Measurements from ENCODE around the gene SMO.
"Not testable (repeated sequence)": the region's sequence is repeated elsewhere in the genome, so short reads cannot be mapped to it uniquely, and the experiment has no call there.

SMO gene

DNA sequence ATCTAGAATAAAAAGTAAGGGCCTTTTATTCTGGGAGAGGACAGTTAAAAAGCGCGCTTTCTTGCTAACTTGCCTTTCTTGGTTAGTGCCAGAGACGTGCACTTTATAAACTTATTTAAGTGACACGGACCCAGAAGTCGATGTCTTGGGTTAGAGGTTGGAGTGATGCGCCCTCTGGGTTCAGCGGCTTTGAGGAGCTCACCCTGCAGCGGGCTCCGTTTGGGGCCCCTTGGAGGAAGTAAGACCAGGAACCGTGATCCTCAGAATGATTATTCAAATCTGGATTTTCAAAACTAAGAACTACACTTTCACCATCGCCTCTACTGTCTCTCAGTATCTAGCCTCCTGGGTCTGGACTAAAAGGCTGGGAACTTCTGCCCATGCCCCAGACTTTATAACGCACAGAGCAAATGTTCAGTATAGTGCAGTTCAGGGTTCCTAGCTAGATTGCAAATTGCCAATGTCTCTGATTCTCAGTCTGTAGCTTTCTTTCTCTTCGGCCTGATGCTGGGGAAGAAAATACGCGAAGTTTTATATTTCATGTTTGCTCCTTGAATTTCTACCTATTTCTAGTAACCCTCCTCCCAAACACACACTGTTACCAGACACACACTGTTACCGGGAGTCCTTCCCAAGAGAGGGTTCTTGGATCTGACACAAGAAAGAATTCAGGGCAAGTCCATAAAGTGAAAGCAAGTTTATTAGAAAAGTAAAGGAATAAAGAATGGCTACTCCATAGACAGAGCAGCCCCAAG is 18.6 kb upstream of the SMO start:
- DNase-seq (ENCODE audit: low spot score) = no peak

DNA sequence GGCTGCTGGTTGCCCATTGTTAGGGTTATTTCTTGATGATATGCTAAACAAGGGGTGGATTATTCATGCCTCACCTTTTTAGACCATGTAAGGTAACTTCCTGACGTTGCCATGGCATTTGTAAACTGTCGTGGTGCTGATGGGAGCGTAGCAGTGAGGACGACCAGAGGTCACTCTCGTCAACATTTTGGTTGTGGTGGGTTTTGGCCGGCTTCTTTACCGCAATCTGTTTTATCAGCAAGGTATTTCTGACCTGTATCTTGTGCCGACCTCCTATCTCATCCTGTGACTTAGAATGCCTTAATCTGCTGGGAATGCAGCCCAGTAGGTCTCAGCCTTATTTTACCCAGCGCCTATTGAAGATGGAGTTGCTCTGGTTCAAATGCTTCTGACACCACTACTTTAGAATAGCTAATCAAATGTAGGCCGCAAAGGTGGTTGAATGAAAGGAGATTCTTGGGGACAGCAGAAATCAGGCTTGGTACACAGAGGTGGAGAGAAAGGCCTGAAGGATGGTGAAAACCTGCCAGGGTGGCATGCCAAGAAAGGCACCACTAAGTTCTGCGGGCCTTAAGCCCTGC is 17.9 kb upstream of the SMO start:
- DNase-seq (ENCODE audit: low spot score) = no peak

GRCh38 chr7:129173861-129174260 is 14.6 kb upstream of the SMO start:
- DNase-seq (ENCODE audit: low spot score) = not testable (repeated sequence)

GRCh38 chr7:129176916-129177710 is 11.3 kb upstream of the SMO start:
- no peak for DNase-seq (ENCODE audit: low spot score)

- DNase-seq (ENCODE audit: low spot score) = no peak
Observed at GRCh38 chr7:129184981-129185670, 3.3 kb upstream of the SMO start.

DNA sequence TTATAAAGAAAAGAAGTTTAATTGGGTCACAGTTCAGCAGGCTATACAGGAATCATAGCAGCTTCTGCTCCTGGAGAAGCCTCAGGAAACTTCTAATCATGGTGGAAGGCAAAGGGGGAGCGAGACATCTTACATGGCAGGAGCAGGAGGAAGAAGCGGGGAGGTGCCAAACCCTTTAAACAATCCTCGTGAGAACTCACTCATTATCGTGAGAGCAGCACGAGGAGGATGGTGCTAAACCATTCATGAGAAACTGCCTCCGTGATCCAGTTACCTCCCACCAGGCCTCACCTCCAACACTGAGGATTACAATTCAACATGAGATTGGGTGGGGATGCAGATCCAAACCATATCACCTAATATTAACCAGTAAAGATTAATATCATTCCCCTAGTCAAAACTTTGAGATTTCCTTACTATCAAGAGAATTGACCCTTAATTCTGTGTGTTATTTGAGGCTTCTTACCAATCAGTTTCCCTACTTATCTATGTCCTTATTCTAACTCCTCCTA is 1.6 kb upstream of the SMO start:
- DNase-seq (ENCODE audit: low spot score) = no peak

DNA sequence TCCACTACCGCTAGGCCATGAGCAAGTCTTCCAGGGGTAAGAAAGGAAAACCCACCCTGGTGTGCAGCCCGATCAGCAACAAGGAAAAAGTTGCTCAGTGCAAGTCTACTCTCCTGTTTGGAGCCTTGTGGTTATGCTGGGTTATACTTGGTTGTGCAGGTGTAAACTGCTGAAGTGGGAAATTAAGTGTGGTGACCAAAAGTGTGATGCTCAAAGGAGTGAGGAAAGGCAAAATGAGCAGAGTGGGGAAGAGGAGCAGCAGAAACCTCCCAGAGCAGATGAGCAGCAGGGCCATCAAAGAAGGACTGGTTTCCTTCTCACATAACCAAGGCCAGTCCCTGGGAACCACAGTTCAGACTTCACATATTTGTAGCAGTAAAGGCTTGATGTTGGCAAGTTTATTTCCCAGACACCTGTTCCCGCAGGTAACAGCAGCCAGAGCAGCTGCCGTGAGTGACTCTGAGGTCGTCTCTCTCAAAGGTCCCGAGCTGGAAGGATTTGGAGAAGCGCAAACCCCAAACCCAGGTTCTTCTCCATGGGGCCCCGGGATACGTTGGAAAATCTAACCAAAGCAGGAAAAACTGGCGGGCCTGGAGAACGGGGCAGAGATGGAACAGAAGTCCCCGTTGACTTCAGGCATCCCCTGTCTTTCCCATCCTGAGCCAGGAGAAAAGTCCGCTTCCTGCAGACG is 607 bp upstream of the SMO start:
- DNase-seq (ENCODE audit: low spot score) = no peak

DNA sequence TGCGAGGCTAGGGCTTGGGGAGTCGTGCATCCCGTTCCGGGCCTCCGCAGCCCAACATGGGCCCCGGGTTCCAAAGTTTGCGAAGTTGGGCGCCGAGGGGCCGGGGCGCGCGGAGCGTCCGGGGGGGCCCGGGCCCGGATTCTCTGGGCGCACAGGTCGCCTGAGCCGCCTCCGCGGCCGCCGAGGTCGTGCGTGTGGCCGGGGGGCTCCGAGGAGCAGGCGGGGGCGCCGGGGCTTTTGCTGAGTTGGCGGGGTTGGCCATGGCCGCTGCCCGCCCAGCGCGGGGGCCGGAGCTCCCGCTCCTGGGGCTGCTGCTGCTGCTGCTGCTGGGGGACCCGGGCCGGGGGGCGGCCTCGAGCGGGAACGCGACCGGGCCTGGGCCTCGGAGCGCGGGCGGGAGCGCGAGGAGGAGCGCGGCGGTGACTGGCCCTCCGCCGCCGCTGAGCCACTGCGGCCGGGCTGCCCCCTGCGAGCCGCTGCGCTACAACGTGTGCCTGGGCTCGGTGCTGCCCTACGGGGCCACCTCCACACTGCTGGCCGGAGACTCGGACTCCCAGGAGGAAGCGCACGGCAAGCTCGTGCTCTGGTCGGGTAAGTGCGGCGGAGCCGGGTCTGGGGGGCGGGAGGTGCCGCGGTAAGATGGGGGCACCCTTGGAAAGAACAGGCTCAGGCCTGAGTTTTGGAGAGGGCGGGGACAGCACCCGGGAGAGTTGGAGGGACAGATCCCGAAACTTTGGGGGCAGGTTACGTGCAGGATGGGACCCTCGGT is 643 bp downstream of the SMO start:
- no peak for DNase-seq (ENCODE audit: low spot score)

DNA sequence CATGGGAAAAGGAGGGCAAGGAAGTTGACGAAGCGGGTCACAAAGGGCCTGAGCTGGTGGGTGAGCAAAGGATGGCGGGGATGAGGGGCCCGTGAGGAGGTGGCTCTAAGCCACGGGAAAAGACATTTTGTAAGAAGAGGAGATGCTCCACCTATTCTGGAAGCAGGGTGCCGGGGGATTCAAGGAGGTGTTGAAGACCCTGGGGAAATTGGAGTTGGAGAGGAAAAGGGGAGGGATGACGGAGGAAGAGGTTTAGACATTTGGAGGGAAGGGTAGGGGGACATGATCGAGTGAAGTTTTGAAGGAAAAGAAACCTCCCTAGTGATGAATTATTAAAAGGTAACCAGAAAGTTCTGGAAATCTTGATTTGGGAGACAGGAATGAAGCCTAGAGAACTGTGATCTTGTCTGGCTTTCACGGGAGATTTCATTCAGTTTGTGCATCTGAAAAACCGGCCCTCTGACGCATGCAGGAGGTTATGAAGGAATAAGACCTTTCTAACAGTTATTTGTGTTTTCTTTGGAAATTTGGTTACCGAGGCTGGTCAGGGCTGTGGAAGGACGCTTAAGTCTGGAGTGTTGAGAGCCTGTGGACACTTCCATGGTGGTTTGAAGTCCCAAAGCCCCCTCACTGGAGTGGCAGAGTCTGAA is 1.4 kb downstream of the SMO start:
- DNase-seq (ENCODE audit: low spot score) = no peak

DNA sequence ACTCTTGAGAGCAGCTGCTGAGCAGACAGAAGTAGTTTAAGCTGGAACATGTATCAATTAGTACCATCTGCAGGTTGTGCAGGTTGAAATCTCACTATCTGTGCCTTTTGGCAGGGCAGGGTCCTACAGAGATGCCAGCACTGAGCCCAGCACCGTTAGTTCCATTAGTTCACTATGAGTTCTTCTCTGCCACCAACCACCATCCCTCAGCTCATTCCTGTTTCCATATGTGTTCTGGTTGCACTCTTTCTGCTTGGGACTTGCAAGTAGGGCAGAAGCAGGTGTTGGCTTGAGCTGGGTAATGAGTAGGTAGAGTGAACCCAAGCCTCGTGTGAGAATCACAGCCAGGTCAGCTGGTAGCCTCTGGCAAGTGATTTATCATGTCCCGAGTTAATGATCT is 2.8 kb downstream of the SMO start:
- no peak for DNase-seq (ENCODE audit: low spot score)

- no peak for DNase-seq (ENCODE audit: low spot score)
Observed at GRCh38 chr7:129193892-129194291, 5.5 kb downstream of the SMO start.

DNA sequence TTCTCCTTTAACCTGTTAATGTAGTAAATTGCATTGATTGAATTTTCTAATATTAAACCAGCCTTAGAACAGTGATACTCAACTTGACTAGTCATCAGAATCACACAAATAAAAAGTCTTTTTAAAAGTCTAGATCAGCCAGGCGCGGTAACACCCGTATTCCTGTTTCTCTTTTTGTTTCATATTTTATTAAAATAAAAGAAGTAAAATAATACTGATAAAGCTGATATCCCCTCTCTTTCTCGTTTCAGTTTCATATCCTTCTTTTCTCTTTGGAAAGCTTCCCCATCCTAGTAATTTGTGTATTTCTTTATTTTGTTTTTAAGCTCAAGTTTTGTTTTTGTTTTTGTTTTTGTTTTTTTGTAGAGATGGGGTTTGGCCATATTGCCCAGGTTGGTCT is 9.3 kb downstream of the SMO start:
- no peak for DNase-seq (ENCODE audit: low spot score)

DNA sequence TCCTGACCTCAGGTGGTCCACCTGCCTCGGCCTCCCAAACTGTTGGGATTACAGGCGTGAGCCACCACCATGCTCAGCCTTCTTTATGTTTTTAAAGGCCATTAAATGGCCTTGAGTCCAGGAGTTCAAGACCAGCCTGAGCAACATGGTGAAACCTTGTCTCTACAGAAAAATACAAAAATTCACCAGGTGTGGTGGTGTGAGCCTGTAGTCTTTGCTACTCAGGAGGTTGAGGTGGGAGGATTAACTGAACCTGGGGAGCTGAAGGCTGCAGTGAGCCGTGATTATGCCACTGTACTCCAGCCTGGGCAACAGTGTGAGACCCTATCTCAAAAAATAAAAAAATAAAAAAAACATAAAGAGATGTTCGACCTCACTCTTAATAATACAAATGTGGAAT is 11.0 kb downstream of the SMO start:
- DNase-seq (ENCODE audit: low spot score) = no peak

GRCh38 chr7:129202058-129202777 is 13.8 kb downstream of the SMO start:
- DNase-seq (ENCODE audit: low spot score) = no peak

GRCh38 chr7:129203050-129203741 is 14.8 kb downstream of the SMO start:
- no peak for DNase-seq (ENCODE audit: low spot score)

DNA sequence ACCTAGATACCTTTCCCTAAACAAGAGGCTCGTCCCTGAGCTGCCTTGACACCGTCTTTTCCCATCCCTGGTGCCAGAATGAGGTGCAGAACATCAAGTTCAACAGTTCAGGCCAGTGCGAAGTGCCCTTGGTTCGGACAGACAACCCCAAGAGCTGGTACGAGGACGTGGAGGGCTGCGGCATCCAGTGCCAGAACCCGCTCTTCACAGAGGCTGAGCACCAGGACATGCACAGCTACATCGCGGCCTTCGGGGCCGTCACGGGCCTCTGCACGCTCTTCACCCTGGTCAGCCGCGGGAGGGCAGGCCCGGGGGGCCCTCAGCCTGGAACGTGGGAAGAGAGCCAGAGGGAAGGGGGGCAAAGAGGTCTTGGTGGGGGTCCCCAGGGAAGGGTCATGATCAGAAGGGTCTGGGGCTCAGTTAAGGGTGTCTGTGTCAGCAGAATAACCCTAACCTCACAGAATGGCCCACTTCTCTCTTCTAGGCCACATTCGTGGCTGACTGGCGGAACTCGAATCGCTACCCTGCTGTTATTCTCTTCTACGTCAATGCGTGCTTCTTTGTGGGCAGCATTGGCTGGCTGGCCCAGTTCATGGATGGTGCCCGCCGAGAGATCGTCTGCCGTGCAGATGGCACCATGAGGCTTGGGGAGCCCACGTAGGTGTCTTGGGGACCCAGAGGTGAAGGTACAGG is 16.8 kb downstream of the SMO start:
- no peak for DNase-seq (ENCODE audit: low spot score)

- no peak for DNase-seq (ENCODE audit: low spot score)
Observed at GRCh38 chr7:129205987-129206785, 17.8 kb downstream of the SMO start.

DNA sequence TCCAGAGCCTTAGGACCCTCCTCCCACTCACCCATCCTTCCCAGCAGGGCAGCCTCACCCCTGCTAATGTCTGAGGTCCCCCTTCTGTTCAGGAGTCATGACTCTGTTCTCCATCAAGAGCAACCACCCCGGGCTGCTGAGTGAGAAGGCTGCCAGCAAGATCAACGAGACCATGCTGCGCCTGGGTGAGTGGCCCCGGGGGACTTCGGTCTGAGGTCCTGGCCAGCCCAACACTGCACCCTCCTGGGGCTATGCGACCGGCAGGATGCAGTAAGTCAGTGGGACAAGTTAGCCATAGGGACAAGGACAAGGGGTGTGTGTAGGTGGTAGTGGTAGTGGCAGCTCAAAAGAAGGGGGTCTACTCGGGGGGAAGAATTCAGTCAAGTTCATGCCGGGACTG is 20.2 kb downstream of the SMO start:
- DNase-seq (ENCODE audit: low spot score) = no peak
